COLO668 (cell line): Measurements from ENCODE around the gene MRPL20.
"Not testable (repeated sequence)": the region's sequence is repeated elsewhere in the genome, so short reads cannot be mapped to it uniquely, and the experiment has no call there.

Experiments used
- DNase-seq: peaks from one replicate; lab custom pipeline; 2025; ENCODE audit not compliant: unreplicated experiment; lab: John Stamatoyannopoulos, UW

The MRPL20 gene

DNA sequence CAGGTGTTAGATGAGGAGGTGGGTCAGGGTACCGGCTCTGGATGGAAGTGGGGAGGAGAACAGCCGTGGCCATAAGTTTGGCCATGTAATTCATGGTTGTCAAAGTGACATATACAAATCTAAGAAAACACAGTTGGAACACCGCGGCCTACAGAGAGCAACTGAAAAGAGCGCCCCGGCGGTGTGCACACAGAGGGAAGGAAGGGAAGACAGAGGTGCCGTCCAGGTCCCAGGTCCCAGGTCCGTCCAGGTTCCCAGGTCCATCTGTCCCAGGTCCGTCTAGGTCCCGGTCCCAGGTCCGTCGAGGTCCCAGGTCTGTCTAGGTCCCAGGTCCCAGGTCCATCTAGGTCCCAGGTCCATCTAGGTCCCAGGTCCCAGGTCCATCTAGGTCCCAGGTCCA lies 4.5 kb upstream of the MRPL20 start:
- DNase-seq, result no peak

DNA sequence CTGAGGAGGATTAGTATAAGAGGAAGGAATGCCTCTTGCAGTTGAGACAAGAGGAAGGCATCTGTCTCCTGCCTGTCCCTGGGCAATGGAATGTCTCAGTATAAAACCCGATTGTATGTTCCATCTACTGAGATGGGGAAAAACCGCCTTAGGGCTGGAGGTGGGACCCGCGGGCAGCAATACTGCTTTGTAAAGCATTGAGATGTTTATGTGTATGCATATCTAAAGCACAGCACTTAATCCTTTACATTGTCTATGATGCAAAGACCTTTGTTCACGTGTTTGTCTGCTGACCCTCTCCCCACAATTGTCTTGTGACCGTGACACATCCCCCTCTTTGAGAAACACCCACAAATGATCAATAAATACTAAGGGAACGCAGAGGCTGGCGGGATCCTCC lies 3.1 kb upstream of the MRPL20 start:
- not testable (repeated sequence) for DNase-seq

DNA sequence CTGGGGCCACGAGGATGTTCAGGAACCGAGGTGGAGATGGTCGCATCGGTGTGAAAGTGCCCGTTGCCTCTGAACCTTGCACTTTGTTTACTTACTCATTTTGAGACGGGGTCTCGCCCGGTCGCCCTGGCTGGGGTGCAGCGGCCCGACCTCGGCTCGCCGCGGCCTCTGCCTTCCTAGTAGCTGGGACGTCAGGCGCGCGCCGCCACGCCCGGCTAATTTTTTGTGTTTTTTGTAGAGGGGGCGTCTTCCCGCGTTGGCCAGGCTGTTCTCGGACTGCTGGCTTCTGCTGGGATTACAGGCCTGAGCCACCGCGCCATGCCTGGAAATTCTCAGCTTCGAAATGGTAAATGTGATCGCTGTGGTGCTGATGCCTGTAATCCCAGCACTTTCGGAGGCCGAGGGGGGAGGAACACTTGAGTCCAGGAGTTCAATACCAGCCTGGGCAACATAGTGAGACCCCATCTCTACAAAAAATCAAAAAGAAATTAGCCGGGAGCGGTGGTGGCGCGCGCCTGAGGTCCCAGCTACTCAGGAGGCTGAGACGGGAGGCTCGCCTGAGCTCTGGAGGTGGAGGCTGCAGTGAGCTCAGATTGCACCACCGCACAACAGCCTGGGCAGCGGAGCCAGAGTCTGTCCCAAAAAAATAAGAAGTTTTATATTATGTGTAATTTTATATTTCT lies 684 bp upstream of the MRPL20 start:
- DNase-seq, result peak; percentile 71

DNA sequence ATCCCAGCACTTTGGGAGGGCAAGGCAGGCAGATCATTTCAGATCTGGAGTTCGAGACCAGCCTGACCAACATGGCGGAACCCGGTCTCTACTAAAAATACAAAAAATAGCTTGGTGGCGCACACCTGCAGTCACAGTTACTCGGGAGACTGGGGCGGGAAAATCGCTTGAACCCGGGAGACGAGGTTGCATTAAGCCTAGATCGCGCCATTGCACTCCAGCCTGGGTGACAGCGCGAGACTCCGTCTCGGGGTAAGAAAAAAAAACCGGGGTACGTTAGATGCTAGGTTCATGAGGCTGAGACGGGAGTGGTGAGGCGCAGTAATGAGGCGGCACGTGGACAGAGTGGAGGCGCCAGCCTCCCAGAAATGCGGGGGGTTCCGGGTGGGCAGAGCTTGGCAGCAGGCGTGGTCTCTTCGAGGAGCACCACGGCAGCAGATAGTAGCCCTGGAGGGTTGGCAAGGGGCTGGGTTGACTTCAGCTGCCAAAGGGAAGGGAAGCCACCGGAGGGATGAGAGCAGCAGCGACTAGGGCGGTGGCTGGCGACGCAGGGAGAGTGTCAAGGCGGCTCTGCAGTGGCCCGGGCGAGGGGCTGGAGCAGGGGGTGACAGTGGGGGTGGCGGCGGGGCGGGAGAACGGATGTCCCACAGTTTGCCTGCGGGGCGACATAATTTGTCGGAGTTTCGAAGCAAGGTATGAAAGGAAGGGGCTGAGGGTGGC lies 832 bp downstream of the MRPL20 start:
- DNase-seq, result peak; percentile 60

DNA sequence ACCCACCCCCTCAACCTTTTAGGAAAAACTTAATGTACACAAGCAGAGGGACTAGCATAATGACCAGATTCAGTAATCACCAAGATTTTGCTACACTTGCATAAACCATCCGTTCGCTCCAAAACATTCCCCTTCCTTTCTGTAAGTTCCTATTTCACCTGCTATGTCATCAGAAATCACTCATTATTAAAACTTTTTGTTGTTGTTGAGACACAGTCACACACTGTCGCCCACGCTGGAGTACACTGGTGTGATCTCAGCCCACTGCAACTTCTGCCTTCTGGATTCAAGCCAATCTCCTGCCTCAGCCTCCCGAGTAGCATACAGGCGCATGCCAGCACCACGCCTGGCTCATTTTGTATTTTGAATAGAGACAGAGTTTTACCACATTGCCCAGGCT lies 3.4 kb downstream of the MRPL20 start:
- no peak for DNase-seq

DNA sequence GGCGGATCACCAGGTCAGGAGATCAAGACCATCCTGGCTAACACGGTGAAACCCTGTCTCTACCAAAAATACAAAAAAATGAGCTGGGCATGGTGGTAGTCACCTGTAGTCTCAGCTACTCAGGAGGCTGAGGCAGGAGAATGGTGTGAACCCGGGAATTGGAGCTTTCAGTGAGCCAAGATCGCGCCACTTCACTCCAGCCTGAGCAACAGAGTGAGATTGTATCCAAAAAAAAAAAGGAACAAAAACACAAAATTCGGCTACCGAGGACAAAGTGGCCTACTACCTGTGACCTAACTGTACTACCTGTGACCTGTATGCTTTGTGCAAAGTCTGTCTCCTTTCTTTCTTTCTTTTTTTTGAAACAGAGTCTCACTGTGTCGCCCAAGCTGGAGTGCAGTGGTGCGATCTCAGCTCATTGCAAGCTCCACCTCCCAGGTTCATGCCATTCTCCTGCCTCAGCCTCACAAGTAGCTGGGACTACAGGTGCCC lies 4.1 kb downstream of the MRPL20 start:
- not testable (repeated sequence) for DNase-seq

DNA sequence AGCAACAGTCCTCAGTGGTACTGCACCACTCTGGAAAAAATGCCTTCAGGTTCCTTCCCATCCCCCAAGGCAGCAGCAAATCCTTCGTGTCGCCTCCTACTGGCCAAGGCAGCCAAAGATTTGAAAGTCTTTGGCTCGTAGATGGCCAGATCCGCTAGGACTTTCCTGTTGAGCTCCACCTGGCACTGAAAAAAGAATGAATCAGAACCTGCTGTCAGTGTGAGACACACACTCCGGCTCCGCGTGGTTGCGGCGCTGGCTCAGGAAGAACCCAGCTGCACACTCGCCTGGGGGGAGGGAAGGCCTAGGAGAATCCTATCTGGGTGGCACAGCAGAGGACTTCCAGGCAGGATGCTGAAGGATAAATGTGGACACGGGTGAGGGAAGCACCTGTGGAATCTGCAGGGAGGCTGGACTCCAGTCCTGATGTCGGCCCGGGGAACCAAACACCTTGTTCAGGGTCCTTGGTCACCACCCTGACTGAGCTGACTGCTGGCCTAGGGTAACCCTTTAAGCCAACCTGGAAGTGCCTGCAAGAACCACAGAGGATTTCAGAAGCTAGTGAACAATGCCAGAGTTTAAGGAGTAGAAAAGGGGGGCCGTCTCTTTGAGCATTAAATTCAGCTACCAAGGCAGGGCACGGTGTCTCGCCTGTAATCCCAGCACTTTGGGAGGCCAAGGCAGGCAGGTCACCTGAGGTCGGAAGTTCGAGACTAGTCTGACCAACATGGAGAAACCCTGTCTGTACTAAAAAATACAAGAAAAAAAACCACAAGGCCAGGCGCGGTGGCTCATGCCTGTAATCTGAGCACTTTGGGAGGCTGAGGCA lies 4.8 kb downstream of the MRPL20 start:
- peak; percentile 67 for DNase-seq

DNA sequence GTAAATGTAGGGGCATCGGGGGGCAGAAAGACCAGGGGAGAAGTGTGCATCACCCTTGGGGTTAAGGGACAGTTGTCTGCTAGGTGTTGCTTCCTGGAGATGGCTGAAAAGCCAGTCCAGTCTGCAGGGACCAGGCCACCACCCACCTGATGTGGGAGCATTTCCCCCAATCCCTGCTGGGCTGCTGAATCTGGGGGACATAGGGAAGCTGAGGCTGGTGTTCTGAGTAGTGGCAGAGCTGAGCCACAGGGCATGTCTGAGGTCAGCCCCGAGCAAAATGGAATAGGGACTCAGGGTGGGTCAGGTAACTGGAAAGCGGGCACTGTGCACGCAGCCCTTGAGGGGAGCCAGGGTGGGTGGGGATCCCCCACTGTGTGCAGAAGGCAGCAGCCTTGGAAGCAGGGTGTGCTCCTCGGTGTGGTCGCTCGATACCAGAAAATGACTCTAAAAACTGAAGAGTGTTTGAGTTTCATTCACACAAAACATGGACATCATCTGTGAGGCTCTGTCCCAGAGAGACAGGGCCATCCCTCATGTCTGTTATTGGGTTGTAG lies 5.6 kb downstream of the MRPL20 start:
- DNase-seq, result no peak

DNA sequence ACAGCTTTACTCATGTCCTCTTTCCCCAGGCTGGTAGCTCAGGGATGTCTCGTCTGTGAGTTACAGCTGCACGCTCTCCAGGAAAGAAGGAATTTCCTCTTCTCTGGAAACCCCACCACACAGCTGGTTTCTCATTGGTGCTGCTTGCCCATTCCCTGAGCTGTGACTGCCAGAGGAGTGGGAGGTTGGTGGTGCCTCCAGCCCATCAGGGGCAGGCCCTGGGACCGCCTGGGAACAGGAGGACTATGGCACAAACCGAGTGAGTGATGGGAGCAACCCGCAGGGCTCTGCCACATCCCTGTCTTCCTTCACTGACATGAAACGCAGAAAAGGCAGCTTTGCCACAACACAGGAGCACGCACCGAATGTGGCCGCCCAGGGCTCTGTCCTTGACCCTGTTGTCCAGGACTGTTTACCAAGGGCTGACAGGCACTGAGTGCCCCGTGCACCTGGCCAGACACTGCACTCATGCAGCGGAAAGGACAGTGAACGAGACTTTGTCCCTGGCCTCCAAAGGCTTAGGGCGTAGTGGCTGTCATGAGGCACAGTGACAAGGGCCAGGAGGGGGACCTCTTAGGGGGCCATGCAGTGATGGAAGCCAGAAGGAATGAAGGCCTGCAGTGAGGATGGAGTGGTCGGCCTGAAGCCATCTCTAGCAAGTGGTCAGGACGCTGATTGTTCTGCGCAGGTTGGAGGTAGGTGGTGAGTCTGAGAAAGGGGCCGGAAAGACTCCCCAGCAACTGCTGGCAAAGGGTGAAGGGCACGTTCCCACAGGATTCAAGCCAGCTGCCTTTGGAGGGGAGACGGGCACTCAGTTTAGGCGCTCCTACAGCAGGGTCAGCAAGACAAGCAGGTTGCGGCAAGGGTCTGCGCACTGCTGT lies 6.3 kb downstream of the MRPL20 start:
- DNase-seq, result no peak

DNA sequence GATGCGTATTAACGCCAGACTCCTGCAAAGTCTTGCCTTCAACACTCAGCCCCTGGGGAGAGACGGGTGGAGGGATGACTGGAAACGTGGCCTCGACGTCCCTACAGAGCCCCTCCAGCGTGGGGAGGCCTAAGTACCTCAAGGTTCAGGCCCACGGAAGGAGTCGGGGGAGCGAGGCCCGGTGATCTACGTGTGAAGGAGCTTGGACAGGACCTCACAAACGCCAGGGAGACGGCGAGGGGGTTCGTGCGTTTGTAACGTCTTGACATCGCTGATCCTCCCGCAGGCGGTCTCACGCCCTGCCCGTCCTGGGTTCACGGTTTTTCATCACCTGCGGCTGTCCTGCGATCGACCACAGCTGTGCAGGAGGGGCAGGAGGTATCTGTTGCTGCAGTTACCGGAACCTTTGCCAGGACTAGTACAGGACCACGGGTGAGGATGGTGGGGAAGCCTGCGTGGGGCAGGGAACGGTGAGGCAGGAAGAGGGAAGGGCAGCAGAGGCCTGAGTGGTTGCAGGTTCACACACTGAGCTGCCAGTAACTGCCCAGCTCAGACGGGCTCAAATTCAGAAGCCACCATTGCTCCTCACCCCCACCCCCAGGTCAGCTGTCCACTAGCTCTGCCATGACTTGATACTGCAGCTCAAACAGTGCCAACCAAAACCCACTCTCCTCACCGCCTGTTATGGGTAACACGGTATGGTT lies 7.1 kb downstream of the MRPL20 start:
- DNase-seq, result peak; percentile 67

DNA sequence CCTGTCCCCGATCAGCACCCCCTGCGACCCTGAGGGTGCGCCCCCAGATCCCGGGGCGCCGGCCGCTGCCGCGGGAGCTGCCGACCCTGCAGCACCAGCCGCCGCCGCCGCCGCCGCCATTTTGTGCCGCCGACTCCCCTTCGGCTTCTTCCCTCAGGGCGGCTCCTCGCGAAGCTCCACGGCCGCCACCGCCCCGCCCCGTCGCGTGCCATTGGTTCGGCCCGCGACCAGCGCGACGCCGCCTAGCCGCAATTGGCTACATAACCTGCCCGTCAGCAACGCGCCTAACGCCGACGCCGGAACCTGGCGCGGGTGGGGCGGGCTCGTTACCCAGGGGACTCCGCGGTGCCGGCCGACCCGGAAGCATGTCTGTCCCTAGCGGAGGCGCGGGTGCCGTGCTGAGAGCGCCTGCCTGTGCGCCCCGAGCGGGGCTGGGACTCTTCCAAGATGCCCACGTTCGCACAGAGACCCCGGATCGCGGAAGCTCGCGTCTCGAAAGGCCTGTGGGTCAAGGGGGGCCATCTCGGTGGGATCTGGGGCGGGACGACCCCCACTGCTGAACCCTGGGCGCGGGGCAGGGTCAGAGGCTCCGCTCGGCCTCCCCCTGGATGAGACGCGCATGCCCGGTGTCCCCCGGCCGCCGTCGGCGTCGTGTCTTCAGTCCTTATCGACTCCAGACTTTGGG lies 7.8 kb downstream of the MRPL20 start, which contains the start of gene CCNL2:
Gene CCNL2, minus strand, starts transcription at position 149 of the 685 bp plus-strand sequence. Its CDS starts 29 bp downstream, at position 120.
- DNase-seq, result peak; percentile 100

DNA sequence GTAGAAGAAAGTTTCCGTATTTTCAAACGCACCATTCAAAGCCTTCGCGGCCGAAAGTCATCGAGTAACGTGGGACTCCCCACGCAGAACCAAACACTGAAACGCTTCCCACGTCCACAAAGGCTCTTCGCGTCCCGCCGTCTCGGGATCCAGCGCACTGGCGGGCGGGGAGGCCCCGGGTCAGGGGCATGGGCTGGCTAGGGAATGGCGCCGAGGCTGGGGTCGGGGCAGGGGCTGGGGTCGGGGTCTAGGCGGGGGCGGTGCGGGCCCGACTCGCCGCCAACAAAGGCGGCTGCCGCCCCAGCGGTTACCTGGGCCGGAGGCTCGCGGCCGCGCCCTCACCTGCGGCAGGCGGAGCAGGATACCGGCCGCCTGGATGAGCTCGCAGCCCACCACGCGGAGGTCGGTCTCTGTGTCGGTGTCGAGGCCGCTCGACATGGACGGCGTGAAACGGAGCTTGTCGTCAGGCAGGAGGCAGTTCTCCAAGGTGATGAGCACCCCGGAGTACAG lies 8.4 kb downstream of the MRPL20 start:
- peak; percentile 53 for DNase-seq

DNA sequence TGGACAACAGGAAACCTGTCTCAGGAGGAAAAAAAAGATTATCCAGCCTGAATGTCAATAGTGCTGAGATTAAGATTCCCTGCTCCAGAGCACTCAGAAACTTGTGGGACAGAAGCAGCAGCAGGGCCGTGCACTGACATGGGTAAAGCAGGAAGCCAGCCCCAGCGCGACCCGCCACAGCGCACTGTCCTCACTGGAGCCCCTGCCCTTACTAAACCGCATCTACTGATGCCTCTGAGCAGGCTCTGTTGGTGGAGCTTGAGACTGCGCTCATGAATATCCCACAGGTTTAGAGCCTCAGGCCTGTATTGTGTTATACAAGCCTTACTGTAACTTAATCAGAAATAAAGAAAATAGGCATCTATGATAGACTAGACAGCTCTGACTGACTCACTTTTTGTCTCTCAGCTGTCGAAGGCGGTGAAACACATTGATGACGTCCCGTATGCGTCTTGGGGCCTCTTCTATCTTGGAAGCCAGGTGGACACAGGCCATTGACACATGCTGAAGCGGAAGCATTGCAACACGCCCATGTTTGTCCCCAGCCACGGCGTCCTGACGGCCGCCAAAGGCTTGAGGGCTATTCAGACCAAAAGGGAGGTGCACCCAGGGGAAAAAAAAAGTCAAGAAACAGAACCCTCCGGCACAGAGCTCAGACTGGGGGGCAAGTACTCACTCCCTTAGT lies 9.1 kb downstream of the MRPL20 start:
- peak; percentile 53 for DNase-seq

DNA sequence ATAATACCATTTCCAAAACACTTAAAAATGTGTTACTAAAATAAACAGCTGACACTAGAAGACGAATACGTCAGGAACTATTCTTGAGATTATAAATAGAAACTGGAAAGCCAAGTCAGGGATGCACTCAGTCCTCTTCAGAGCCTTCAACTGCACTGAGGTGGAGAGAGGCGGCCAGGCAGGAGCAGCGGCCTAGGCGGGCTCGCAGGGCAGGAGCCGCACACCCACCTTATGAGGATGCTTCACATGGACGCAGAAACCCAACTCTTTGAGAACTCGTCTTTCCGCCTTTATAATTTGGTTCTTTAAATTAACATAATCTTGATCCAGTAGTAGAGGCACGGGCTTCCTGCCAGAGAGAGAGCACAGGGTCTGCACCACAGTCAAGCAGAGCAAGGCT lies 11.9 kb downstream of the MRPL20 start:
- no peak for DNase-seq

DNA sequence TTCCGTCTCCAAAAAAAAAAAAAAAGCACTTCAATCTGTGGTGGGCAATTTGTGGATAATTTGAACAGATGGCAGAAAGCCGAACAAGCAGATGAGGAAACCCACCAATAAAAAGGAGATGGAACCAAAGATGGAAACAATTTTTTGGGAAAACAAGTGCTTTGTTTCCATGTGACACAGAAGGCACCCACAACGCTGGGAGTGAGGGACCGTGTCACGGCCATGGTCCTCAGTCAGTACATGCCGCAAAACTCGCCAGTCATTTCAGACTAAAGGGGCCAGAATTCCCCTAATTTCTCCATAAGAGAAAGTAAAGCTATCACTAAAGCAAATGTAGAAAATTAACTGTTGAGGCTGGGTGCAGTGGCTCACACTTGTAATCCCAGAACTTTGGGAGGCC lies 13.0 kb downstream of the MRPL20 start:
- DNase-seq, result no peak

DNA sequence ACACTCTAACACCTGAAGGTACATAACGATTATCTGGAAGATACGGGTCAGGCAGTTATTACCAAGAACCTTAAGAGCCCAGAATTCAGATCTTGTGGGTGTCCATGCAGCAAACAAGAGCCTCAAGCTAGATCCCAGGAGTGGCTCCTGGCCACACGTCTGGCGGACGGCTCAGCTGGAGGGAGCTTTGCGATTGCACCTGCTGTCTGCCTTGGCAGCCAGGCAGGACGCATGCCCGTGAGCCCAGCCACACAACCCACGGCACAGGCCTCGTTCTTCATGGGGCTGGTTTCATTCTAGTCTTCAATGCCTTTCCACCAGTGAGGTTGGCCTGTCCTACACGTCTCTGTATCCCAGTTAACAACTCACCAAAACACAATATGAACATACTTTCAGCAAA lies 13.7 kb downstream of the MRPL20 start:
- no peak for DNase-seq

DNA sequence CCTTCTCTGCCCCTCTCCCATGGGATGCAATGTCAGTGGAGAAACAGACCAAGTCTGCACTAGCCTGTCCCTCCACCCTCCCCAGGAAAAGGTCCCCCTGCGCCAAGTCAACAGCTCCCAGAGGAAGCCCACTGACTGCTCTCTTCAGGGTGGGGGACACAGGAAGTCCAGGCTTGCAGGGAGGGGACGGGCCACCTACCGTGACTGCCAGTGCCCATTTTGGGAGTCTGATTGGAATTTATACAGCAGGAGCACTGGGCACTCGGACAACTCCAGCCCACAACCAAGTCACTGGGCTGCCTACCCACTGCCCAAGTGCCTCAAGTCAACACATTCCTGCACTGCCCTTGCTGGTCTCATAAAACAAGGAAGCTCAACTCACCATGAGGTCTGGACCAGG lies 14.1 kb downstream of the MRPL20 start:
- no peak for DNase-seq

DNA sequence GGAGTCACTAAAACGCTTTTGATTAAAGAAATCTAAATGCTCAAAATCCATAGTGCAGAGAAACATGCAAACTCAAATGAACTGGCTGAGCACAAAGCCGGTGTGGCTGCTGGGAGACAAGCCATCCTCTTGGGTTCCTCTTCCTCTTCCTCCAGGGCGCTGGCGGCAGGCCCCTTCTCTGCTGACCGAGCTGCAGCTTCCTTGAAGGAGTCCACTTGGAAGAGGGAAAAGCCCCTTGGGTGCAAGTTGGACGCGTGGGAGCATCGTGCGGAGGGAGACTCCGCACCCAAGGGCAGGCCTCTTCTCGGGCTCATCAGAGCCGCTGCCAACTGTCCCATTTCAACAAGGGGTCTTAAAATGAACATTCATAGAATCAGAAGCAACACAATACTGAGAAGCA lies 15.9 kb downstream of the MRPL20 start:
- DNase-seq, result no peak
